Activated CD4-positive, alpha-beta T cell treated with anti-CD3 and anti-CD28 coated beads, Interleukin-2, amount 50 U/mL, for 16 hours (primary cell): Measurements from ENCODE around the gene ACSF2.

Source experiments
- DNase-seq: peaks from one replicate; pipeline ENCODE4 v3.0.0-alpha.2; 2020

The ACSF2 gene

DNA sequence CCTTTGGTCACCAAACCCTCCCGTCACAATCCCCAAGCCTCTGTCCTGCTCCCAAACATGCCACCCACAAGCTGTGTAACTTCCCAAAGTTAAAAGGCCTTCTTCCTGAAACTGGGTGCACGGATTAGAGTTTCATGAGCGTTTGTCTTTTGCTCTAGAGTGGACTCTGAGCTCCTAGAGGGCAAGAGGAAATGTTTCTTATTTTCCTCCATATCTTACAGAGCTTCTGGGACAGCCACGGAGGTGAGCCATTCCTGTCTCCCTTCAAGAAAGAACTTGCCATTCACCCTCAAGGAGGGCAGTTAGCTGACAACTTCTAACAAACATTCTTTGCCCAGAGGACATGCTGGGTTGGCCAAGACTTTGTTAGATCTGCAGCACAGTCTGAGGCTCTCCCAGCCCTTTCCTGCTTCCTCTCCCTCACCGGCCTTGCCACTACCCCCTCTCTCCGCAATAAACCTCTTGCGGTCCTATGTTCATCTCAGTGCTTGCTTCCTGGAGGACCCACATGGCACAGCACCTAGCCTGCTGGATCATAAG, 79.6 kb downstream of the ACSF2 start:
- DNase-seq = no peak

DNA sequence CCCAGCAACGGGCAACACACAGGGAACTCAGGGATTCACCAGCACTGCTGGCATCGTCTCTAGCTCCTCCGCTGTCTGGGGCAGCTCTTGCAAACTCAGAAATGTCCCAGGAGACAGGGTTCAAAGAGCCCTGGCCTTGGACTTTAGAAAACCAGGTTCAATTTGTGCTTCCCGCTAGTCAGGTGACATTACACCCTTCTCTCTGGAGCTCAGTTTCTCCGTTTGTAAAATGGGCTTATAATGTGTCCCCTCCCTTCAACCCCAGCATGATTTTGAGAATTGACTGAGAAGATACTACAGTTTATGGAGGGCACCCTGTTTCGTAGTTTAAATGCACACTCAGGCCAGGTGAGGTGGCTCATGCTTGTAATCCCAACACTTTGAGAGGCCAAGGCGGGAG, 80.3 kb downstream of the ACSF2 start:
- DNase-seq = no peak

DNA sequence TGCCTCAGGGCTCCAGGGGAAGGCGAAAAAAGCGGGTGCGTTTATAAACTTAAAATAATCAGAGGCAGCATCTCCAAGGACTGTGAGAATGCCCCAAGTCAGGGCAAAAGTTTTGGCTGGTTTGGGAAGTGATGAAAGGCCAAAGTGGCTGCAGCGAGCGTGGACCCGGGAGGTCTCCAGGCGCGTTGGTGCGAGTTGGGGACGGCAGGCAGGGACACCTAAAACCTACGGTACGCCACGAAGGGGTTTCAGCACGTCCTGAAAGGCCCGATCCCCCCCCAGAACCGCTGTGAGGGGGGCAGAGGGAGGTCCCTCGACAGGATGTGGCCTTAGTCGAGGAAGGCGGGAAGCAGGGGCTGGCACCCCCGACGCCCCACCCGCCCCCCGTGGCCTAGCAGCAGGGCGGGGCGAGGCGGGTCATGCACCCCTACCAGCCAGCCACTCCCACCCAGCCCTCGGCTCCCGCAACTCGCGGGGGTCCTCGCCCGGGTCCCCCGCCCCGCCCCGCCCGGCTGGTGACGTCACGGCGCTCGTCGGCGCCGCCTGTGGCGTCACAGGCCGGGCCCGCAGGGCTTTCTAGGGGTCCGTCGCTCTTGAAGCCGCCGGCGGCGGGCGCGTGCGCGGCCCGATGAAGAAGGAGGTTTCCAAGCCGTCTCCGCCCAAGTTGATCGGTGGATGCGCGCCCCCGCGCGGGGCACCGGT, 82.0 kb downstream of the ACSF2 start, which contains the start of gene MYCBPAP:
TSS of gene MYCBPAP (plus strand) at position 569 of the 702 bp plus-strand sequence. CDS start 236 bp downstream, outside the sequence.
- DNase-seq = peak; percentile 88

DNA sequence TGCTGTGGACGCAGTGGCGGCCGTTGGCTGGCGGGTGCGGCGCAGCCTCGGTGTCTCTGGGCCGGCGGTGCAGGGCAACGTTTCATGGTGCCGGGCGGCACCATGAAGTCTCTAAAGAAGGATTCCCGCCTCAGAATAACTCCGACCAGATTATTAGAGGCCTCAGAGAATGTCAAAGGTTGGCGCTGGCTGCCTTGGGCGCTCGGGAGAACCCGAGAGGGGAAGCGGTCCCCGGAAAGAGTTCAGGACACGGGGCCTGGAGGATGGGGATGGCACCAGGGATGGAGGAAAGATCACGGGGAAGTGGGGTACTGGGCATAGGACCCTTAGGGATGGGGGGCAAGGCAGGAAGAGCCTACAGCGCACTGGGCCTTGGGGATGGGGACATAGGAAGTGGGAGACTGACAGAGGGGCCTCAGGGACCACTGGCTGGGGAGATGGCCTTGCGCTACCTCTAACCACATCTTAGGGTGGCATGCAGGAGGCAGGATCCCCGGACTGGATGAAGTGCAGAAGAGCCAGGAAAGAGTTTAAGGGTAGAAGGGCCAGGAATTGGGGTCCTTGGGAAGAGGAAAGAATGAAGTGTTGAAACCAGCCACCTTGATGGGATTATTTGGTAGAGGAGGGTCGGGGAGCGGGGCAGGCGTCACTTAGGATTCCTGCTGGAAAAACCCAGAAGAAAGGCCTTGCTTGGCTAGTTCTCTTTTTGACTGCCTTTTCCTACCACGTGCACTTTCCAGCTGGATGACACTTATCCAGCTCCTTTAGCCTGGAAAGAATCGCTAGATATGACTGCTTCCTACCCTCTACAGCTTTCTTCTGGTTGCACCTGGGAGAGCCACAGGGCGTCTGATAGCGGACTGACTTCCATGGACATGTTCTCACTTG, 82.8 kb downstream of the ACSF2 start:
- no peak for DNase-seq

DNA sequence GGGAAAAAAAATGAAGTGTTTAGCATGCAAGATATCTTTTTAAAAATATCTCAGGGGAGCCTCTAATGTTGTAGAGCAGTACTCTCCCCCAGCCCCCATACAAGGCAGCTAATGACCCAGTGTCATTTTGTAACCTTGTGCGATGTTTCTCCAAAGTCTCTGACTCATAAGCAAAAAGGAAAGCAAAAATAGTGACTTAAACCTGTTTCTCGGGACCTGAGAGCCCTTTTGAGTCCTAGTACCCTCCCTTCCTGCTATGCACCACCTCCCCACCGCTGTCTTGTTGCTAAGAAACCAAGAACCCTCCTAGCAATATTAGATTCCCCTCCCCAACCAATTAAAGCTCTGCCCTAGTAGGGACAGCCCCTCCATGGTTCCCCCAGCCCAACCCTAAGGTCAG, 85.0 kb downstream of the ACSF2 start:
- peak; percentile 92 for DNase-seq

DNA sequence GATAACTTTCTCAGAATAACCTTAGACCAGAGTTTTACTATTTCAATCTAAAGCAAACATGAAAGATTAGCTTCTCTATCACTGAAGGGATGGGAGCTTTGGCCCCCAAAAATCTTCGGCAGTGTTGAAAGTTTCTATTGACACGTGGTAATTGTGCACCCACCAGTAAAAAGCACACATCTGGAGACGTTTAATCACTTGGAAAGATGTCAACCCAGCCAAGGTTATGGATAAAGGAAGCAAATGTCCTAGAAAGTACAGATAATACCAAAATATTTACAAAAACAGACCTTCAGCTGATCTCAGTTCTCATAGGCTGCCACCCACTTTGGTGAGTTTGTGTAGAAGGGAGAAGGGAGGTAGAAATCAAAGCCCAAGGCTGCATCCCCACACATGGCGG, 87.5 kb downstream of the ACSF2 start:
- no peak for DNase-seq

DNA sequence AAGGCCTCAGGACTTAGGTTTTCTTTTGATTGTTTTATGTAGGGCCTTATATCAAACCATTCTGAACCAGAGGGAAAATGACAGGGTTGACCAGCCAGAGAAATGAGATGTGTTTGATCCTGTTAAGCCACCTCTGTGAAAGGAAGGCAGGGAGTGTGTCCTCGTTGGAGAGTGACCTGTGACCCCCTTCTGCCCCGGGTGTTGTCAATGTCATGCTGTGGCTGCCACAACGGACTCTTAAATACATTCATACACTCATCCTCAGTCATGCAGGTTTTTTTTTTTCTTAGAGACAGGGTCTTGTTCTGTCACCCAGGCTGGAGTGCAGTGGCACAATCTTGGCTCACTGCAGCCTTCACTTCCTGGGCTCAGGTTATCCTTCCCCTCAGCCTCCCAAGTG, 88.4 kb downstream of the ACSF2 start:
- DNase-seq = no peak

DNA sequence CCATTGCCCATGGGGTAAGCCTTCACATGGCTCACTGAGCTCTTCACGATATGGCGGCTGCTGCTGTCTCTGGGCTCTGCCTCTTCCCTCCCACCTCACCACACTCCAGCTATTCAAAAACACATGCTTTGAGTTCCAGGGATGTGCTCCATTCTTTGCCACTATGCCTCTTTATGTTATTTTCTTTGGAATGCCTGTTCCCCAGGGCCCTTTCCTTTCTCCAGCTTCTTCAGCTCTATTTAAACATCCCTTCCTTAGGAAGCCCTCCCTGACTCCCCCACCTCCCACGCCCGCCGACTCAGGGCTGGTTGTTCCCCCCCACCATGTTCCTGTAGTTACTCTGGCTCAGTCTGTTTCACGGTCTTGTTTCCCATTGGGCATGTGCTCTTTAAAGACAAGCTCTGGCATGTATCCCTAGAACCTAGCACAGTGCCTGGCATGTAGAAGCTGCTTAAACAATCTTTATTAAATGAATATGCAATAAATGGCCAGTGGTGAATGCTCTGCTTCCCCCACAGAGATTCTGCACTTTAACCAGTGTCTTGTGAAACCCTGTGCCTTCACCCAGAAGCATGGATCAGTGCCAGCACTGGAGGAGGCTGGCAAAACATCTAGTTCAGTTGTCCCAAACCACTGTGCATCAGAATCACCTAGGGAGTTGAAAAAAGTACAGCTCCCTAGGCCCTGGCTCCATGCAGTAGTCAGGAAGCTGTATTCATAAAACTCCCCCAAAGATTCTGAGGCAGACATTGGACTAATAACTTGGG, 89.1 kb downstream of the ACSF2 start:
- DNase-seq = no peak

DNA sequence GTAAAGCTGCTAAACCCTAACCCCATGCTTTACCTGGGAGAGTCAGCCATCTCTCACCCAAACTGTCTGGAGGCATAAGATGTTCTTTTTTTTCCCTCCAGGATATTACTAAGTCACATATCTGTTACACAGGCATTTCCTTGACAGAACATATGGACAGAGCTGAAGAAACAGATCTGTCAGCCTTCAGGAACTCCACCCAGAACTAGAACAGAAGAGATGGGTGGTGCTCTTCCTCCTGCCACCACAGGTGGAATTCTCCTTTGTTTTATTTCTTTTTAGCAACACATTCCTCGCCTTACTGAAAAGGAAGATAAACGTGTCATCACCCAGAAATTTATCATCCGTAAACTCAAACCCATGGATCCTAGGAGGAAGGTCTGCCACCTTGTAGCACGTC, 91.0 kb downstream of the ACSF2 start:
- DNase-seq = no peak

DNA sequence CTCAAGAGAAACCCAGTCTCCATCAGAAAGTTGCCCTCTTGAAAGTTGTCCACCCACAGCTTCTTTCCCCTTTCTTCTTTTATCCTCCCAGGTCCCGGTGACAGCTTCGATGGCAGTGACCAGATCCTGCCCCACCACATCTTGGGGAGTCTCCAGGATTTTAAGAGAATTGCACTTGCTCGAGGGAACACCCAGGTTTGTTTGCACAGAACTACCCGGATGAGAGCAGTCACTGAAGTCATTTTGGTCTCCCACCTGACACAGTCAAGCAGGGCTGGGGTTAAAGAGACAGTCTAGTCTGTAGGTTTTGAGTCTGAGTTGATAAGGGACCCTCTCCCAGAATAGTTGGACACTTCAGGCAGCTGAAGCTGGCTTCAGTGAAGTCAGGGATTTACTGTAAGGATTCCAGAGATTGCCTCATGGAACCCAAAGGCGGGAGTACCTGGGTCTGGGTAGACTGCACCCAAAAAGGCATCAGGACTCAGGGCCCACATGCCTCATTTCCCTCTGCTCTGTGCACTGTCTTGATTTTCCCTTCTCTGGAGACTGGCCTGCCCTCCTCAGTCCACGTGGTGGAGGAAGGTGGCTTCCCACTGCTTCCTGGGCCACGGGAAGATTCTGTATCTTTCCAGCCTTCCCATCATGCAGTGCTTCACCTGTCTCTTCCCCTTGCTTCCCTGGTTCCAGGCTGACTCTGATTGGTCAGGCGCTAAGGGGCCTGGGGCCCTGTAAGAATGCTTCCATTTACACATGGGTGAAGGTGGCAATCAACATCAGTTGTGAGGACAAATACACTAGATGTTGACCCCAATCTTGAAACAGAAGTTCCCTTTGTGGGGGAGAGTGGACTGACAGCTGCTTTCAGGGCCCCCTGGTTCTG, 91.7 kb downstream of the ACSF2 start:
- no peak for DNase-seq

DNA sequence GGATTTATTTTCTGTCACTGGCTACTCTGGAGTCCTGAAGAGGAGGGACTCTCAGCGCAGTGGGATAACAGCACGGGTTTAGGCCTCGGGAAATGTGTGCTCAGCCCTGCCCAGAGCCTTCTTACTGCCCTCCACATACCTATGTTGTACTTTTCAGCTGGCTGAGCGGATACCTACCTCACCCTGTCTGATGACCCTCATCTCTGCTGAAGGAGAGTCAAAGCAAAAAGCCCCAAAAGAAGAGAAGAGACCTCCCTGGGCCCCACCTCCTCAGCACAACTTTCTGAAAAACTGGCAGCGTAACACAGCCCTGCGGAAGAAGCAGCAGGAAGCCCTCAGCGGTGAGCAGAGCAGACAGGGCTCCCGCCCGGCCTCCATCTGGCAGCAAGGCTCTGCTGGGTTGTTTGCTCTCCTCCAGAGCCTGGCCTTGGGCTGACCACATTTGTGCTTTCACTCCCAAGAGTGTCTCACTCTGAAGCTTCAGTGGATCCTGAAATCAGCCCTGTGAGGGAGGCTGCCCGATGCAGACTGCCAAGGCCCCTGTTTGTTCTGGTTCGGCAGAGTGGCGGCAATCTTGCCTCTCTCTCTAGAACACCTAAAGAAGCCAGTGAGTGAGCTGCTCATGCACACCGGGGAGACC, 92.5 kb downstream of the ACSF2 start:
- DNase-seq = no peak

DNA sequence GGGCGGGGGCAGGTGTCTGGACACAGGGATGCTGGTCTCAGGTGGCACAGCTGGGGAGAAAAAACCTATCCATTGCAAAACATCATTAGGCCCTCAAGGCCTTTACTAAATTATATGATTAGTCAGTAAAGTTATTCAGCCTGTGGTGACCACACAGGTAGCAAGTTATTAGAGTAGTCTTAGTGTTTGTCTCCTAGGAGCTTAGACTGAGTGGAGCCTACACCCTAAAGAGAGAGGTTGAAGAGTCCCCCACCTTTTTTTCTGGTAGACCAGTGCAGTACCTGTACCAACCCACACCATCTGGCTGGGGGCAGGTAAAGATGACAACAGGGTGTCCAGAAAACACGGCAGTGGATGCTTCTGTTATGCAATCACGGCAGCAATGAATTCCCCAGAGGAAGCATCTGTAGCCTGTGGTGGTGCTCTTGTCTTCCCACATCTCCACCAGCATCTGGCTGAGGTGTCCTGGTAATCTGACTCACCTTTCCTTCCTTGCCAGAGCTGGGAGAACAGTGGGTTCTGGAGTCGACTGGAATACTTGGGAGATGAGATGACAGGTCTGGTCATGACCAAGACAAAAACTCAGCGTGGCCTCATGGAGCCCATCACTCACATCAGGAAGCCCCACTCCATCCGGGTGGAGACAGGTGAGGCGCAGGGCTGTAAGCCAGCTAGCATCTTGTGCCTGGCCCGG, 93.3 kb downstream of the ACSF2 start:
- DNase-seq = no peak

DNA sequence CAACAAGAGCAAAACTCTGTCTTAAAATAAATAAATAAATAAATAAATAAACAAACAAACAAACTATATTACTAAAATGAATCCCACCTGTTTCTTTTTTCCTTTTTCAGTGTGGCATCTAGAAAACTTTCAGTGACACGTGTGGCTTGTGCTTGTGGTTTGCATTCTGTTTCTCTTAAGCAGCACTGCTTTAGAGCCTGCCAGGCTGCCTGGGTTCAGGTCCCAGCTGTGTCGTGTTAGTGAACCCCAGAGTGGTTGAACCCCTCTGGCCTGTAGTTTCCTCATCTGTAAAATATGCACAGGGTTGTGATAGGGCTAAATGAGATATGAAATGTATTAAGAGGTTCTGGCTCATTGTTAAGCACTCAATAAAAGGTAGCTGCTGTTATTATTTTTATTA, 94.5 kb downstream of the ACSF2 start:
- no peak for DNase-seq

DNA sequence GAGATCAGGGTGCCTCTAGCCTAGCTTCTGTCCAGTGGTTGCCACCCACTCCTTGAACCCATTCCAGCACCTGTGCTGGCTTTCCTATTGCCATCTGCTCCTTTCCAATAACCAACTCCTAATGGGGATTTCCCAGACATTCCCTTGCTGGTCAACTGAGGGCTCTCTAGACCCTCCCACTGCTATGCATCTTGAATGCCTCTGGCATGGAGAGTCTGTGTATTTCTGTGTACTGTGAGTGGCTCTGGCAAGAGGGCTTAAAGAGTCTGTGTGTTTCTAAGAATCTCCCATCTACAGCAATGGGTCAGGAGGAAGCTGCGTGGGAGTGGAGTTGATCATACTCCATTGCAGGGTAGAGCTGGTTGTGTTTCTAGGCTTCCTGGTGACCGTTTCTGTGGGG, 95.5 kb downstream of the ACSF2 start:
- DNase-seq = no peak

DNA sequence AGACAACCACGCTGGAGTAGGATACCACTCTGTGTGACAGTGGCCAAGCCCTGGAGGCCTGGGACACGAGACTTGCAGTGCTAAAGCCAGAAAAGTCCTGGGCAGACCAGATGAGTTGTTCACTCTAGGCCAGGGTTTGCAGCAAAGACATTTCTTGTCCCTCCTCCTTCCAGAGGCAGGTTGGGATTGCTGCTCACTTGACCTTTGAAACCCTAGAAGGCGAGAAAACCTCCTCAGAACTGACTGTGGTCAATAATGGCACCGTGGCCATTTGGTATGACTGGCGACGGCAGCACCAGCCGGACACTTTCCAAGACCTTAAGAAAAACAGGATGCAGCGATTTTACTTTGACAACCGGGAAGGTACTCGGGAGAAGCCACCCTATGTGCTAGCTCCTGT, 96.7 kb downstream of the ACSF2 start:
- DNase-seq = no peak

DNA sequence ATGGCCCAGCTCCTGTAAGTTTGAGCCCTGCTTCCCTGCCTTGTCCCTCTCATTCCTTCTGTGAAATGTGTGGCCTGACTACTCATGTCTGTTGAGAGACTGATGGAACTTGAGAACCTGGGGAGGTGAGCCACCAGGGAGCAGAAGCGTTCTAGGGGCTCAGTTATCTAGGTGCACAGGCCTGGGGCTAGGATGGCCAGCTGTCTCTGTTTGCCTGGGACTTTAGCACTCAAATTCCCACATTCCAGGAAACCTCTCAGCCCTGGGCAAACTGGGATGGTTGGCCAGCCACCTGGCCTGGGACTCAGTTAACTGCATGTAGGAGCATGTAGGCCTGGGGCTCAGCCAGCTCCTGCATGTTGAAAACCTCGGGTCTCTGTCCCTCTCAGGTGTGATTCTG, 97.2 kb downstream of the ACSF2 start:
- DNase-seq = no peak
